Measurements from ENCODE around the gene ARHGAP40.

ARHGAP40 gene

DNA sequence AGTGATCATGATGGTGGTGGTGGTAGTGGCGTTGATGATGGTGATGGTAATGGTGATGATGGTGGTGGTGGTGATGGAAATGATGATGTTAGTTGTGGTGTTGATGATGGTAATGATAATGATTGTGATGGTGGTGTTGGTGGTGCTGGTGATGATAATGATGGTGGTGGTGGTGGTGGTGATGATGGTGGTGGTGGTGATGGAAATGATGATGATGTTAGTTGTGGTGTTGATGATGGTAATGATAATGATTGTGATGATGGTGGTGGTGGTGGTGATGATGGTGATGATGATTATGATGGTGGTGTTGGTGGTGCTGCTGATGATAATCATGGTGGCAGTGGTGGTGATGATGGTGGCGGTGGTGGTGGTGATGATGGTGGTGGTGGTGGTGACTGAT, 51.4 kb downstream of the ARHGAP40 start:
- no peak for DNase-seq

DNA sequence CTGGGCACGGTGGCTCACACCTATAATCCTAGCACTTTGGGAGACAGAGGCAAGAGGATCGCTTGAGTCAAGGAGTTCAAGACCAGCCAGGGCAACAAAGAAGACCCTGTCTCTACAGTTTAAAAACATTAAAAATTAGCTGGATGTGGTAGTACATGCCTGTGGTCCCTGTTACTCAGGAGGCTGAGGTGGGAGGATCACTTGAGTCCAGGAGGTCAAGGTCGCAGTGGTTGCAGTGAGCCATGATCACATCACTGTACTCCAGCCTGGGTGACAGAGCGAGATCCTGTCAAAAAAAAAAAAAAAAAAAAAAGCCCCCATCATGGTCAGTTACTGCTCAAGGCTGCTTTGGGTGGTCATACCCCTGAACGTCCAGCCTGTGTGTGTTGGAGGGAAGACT, 55.8 kb downstream of the ARHGAP40 start:
- DNase-seq = no peak

DNA sequence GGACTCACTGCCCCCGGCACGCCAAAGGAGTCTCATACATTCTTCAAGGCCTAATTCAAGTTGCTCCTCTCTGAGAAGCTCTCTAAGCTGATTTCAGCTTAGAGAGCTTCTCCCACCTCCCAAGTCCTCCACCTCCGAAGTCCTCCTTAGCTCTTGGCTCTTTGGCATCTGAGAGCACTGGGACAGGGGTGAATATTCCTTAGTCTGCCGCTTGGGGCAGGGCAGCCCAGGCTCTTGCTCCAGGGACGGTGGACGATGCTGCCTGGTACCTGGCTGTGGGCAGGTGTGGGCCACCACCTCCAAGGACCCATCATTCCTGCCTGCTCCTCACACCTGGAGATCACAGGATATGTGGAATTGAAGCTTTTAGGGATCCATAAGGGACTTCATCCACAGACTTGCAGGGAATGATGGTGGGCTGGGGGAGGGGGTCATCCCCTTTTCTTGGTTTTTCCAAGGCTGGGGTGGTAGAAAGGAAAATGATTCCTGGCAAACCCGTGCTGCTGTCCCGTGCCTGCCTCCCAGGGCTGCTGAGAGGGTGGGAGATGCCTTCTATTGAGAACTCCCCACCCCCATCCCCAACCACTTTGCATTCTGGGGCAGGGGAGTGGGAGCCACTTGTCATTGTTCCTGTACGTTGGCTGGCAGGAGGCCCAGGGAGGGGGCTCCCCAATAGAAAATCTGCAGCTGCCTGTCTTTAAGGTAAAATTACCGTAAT, 57.4 kb downstream of the ARHGAP40 start:
- no peak for DNase-seq

DNA sequence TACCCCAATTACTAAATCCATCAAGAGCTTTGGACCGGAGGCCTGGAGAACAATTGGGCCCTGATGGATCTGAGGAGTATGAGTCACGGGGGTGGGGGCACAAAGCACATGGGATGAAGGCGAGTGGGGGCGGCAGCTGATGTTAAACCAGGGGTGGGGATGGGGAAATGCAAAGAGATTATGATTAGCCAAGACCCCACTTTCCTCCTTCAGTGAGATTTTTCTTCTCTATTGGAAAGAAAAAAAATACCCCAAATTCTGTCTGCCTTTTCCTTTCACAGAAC, 57.9 kb downstream of the ARHGAP40 start:
- no peak for DNase-seq

DNA sequence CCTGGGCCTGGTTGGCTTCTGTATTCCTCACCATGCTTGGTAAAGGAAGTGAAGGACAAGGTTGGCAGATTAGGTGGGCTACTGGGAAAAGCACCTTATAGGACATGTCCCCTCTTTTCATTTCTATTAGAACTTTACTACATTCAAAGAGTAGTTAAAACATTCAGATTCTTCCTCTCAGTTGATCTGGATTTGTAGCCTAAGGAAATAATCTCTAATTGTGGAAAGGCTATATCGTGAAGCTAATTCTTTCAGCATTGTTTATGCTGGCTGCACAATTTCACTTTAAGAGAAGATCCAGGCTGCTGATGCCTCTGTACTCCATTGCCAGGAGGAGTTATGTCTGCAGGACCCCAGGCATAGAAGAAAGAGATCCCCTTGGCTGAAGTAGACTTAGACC, 58.8 kb downstream of the ARHGAP40 start:
- no peak for DNase-seq

DNA sequence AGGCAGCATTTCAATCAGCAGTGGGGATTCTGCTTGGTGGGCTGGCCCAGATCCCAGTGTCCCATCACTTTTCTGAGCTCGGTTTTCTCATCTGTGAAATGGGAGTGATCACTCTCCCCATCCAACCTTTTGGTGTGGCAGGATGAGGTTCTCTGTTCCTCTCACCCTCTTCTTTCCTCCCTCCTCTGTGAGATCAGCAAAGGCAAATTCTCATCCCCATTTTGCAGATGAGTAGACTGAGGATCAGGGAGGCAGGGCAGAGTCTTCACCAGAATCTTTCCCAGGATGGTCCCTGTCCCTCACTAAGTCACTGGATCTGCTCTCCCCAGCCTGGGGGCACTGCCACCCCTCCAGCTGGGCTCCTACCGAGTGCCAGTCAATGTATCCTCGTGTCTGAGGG, 62.1 kb downstream of the ARHGAP40 start:
- no peak for DNase-seq

DNA sequence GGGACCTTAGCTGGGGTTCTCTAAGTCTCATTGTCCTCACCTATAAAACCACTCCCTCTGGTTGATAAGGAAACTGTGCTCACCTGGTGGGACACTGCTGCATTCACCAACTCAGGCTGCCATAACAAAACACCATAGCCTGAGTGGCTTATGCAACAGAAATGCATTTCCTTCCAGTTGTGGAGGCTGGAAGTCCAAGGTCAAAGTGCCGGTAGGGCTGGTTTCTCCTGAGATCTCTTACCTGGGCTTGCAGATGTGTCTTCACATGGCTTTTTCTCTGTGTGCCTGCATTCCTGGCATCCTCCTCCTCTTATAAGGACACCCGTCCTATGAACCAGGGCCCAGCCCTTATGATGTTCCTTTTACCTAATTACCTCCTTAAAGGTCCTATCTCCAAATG, 62.7 kb downstream of the ARHGAP40 start:
- DNase-seq = no peak

DNA sequence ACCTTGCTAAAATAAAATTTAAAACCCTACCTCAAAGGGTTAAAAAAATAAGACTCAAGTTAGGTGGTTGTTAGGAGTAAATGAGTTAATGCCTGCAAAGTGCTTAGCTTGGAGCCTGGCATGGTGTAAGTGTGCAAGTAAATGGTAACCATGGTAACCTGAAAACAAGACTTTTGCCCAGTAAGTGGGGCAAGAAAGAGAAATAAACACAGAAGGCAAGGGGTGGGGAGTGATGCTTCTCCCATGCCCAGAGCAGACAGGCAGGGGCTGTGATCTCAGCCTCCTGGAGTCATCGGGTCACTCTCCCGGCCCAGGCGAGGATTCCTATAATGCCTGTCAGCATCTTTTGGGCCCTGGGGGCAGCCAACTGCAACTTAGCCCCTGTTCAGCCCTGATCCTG, 63.5 kb downstream of the ARHGAP40 start:
- no peak for DNase-seq

DNA sequence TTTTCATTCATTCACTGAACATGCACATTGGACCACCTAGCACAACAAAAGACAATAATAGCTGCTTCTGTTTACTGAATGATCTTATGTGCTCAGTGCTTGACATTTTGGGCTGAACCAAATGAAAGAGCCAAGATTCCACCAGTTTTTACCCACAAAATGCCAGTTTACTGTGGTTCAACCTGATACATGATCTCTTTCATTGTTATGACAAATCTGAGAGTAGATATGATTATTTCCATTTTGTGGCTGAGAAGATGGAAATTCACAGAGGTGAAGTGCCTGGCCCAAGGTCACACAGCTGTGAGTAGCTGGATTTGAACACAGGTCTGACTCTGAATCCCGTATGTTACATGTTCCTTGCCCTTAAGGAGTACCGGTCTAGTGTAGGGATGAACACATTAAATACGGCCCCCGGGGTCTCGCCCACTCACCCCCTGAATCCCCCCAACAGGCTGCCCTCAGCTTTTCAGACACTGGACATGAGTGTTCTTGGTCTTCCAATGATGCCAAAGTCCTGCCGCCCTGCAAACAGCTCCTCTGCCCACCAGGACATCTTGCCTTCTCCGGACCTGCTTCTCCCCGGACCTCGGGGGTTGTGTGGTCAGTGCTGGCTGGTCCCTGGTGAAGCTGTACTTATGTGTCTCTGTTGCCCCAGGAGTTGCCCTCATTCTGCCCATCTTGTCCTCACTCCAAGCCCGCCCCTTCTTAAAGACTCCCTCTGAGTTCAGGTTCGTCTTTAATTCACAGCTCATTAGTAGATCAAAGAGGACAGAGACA, 64.1 kb downstream of the ARHGAP40 start:
- no peak for DNase-seq

DNA sequence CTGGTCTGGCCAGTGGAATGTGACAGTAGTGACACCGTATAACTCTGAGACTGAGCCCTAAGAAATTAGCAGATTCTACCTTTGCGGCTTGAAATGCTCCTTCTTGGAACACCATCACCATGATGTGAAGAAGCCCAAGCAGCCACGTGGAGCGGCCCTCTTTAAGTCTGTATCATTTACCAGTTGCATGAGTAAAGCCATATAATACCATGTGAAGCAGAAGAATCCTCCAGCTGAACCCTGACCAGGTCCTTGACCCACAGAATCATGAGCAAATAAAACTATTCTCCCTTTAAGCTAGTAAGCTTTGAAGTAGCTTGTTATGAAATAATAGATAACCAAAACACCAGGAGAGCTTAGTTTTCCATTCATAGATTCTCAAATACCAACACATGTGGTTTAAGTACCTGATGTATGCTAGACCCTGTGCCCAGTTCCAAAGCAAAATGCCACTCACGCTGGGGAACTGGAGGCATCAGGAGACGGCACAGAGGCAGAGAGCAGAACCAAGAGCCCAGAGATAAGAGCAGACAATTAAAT, 65.9 kb downstream of the ARHGAP40 start:
- DNase-seq = no peak

DNA sequence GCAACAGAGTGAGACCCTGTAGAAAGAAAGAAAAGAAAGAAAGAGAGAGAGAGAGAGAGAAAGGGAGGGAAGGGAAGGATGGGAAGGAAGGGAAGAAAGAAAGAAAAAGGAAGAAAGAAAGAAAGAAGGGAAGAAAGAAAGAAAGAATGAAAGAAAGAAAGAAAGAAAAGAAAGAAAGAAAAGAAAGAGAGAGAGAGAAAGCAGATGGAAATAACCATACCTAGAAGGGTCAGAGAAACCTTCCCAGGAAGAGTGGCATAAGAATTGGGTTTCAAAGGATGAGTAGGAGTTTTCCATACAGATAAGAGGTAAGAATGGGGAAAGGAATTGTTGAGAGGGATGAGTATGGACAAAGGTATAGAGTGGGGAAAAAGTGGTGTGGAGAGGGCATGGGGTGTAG, 68.1 kb downstream of the ARHGAP40 start:
- no peak for DNase-seq

DNA sequence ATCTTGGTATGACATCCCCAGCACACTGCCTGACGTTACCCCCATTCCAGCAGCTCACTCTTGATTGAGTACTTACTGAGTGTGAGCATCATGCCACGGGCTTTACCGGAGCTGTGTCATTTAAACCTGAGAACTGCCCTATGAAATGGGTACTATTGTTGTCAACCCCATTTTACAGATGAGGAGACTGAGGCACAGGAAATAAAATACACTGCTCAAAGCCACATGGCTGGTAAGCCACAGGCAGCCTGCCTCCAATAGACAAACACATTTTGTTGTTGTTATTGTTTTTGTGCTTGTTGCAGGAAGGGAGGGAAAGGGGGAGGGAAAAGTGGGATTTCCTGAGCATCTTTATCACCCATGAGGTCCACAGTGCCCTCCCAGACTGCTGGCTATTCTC, 69.2 kb downstream of the ARHGAP40 start:
- no peak for DNase-seq

DNA sequence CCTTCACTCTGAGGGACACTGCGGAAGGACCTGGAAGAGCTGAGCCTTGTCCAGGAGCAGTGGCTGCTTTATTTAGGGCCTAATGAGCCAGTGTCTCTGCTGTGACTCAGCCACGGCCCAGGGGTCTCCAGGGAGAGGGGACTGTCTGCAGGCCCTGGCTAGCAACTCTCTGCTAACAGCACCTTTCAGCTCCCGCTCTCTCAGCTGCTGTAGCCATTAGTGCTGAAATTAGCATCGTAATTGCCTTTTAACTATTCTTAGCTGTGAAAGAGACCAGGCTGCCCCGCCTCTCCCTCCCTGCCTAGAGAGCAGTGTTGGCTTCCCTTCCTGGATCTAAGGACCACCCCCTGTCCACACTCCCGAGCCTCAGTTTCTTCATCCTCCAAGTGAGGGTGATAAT, 69.6 kb downstream of the ARHGAP40 start:
- no peak for DNase-seq

DNA sequence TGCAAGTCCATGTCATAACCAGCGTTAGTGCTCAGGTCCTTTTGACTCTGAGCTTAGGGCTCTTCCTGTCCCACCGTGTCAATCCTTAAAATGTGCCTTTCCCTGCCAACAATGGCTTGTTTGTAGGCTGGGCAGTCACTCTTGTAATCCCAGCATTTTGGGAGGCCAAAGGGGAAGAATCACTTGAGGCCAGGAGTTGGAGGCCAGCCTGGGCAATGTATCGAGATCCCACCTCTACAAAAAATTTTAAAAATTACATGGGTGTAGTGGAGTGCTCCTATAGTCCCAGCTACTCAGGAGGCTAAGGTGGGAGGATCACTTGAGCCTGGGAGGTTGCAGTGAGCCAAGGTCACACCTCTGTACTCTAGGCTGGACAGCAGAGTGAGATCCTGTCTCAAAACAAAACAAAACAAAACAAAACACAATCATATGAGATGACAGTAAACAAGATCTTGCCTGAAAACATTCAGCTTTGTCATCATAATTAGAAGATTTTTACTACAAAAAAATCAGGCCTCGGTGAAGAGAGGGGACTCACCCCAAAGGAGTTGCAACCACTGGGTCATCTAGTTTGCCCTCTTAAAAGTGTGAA, 70.2 kb downstream of the ARHGAP40 start:
- DNase-seq = no peak

DNA sequence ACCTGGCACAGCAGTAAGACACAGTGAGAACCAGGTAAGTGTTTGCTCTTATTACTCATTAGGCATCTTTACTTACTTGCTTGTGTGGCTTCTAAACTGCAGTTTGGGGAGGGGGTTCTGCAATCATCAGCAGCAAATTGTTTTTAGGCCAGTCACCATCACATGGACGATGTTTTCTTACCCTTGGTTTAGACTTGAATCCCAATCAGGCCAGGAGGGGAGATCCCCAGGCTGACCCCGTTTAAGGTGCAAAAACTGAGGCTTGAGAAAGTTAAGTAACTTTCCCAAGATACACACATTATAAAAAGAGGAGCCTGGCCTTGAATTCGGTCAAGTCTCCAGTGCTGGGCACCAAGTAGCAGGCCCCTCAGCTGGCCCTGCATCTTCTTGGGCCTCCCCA, 70.9 kb downstream of the ARHGAP40 start:
- no peak for DNase-seq

DNA sequence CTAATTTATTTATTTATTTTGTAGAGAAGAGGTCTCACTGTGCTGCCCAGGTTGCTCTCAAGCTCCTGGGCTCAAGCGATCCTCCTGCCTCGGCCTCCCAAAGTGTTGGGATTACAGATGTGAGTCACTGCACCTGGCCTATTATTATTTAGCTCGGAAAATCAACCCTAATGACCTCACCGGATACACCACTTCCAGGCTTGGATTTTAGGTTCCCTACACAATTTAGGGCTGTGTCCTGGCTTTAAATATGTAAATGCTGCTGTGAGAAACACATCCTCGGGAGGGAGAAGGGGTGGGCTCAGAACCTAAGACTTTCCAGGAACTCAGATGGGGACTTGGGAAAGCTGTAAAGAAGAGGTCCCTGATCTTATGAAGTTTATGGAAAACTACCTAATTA, 71.7 kb downstream of the ARHGAP40 start:
- DNase-seq = no peak

DNA sequence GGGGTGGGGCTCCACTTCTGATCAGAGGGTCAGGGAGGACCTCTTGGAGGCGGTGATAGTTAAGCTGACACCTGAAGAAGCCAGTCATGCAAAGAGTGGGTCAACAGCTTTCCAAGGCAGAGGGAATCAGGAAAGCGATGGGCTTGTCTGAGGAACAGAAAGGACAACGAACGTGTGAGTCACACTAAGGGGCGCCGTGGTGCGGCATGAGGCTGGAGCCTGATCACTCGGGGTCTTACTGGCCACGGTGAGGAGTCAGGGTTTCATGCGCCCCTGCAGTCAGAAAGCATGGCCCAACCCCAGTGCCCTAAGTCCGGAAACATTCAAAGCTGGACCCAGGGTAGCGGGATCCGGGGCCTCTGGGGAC, 72.1 kb downstream of the ARHGAP40 start:
- no peak for DNase-seq

DNA sequence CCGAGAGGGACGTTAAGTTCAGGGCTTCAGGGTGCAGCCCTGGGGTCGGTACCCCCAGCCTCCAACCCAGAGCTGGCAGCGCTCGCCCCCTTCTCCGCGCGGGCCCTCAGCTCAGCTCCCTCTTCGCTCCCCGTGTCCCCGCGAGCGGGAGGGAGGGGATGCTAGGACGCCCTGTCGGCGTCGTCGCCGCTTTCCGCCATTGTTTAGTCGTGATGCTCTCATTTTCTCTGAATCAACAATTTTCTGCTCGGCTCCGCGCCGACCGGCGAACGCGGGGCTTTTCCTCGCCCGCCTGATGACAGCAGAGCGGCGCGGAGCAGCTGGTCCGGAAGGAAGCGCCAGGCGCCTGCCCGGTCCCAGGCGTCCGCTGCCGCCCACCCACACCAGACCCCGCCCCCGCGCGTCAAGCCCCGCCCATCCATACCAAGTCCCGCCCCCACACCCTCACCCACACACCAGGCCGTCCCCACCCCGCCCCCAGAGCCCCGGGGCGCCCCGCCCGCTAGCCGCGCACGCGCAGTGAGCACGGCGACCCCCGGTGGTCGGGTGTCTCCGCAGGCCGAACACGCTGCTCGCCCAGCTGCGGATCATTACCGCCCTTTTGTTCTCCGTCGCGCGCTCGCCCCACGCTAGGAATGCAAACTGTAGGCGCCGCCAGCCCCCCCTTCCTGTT, 72.6 kb downstream of the ARHGAP40 start:
- DNase-seq = no peak

DNA sequence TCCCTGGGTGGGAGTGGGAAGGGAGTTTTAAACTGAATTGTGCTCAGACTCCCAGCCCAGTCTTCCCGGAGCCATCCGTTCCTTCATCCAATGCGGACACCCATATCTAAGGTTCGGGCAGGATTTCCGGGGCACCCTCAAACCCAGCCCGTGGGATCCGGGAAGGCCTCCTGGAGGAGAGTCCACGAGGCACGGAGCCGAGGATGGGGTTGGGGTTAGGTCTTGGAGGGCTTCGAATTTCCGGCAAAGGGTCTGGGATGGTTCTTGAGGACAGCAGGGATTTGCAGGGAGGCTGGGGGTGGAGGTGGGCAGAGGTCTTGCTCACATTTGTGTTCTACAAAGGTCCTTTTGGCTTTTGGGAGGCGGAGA, 73.1 kb downstream of the ARHGAP40 start:
- no peak for DNase-seq

DNA sequence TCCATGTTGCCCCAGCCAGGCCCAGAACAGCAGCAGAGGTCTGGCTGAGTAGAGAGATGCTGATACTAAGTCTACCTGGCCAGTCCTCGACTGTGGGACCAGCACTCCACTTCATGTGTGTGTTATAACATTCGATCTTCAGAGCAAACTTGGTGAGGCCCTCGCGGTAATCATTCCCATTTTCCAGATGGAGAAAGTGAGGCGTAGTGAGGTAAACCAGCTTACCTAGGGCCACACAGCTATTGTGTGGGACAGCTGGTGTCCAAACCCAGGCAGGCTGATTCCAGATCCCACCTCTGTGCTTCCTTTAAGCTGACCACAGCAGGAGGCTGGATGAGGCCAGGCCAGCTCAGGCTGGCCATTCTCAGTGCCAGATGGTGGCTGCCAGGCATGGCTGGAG, 75.0 kb downstream of the ARHGAP40 start:
- DNase-seq = no peak

DNA sequence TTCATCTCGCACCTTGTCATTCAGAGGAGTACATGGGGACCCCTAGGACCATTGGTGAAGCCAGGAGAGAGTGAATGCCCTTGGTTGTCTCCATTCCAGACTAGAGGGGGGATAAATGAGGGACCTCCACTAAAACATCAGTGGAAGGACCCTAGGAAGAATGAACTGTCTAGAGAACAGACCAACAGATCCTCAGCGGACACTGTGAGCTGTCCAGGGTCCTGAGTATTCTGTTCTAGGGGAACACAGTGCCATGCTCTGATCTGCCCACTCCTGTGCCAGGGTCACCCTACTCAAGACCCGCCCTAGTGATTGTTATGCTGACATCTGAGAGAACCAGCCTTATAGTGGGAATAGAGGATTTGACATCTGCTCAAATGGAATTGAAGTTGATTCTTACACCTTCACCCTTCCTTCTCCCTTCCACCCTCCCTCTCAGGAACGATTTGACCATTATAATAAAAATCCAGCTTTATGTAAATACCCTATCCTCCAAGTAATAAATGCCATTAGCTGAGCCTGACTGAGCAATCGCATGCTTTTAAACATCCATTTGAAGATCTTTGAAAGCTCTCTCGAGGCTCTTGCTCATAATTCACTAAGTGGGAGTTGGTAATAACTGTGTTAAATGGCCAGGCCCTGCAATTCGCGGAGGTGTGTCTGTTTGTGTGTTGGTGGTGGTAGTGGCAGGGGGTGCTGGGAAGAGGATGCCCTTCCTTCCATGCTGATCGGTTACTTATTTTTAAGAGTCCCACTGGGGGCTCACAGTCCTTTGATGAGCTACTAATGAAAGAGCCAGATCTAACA, 79.1 kb downstream of the ARHGAP40 start:
- DNase-seq = no peak

DNA sequence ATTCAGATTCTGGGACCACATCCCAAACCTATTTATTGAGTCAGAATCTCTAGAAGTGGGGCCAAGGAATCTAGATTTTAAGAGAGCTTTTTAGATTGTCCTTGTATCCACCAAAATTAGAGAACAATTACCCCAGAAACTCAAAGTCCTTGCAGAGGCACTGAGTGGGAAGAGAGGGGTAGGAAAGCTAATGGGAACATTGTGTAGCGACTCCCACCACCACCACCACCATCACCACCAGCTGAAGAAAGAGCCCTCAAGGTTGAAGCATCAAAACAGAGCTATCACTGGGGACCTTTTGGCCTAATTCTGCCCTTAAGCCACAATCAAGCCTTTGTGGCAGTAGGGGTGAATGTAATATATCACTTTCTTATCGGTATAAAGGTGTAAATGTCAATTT, 83.7 kb downstream of the ARHGAP40 start:
- no peak for DNase-seq

DNA sequence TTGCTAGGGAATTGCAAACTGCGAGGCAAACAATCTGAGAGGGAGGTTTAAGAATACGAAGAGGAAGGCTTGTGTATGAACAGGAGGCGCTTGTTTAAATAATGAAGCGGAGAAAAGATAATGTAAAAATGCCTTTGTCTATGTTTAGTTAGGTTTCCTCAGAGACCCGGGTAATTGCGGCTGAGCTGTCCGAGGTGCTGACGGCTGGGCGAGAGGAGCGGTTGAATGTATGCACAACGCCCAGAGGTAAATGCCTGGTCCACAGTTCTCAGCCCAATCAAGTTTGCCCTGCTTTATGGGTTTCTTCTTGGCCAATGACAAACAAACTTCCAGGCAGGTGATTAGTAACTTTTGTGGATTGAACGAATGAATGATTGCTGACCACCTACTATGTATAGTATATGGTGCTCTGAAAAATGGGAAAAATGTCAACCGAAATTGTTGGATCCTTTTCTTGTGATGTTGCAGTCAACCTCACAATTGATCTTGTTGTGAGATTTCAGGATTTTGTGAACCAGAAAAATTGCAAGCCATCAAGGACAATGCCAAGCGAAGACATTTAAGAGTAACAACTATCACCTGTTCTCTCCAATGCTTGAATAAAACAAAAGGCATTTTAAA, 84.4 kb downstream of the ARHGAP40 start:
- DNase-seq = no peak
